HPDE6-E6E7 (cell line): Measurements from ENCODE around the gene TUBG2.

ENCODE experiments used
- DNase-seq: peaks from one replicate; pipeline ENCODE4 v3.0.0; 2011; ENCODE audit warnings: missing footprints; ENCODE audit errors: extremely low spot score

TUBG2 gene

DNA sequence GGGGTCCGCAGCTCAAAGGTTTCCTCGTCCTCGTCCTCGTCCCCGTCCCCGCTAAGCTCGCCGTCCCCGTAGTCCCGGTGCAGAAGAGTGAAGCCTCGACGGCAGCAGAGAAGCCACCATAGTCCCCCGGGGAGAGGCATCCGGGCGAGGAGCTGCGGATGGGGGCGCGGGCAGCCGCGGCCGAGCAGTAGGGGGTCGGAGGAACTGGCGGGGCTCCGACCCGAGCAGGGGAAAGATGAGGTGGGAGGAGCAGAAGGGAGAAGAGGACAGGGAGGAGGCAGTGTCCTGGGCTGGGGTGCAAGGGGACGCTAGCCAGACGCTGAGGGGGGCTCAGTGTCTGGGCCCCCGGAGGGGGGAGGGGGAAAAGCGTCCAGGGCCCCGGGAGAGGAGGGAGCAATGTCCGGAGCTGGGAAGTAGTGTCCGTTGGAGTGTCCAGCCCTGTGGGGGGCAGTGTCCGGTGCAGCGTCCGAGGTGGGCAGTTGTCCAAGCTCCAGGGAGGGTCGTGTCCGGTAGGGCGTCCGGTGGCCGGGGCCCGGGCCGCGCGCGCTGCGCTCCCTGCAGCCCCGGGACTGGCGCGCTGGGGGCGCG, 17.4 kb downstream of the TUBG2 start, which contains the start of gene PLEKHH3:
PLEKHH3 (minus strand) TSS at position 571 of the 588 bp plus-strand sequence; CDS start at position 140, 431 bp downstream.
- no peak for DNase-seq

DNA sequence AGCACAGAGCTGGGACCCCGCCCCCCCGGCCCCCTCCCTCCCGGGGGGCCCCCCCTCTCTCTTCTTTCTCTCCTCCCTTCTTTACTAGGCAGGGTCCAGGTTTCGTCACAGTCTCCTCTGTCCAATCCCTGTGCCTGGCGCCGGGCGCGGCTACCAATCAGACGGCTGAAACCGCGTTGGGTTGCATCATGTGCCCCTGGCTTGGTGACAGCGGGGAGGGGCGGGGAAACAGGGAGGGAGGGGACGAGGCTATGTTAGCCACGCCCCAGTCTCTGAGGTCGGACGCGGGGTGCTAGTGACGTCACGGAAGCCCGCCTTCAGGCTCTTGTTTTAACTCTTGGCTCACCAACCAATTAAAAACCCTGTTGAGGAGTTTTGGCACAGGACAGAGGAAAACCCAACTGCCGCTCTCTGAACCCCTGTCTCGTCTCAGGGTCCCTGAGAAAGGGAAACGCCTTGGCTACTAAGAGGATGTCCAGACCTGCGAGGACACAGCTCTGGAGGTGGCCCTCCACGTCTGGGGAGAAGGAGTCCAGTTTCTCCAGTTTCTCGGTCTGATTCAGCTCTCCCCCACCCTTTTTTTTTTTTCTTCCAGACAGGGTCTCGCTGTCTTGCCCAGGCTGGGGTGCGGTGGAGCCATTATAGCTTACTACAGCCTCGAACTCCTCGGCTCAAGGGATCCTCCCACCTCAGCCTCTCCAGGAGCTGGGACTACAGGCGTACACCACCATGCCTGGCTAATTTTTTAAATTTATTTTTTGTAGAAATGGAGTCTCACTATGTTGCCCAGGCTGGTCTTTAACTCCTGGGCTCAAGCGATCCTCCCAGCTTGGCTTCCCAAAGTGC, 18.2 kb downstream of the TUBG2 start:
- DNase-seq, result peak; percentile 98

DNA sequence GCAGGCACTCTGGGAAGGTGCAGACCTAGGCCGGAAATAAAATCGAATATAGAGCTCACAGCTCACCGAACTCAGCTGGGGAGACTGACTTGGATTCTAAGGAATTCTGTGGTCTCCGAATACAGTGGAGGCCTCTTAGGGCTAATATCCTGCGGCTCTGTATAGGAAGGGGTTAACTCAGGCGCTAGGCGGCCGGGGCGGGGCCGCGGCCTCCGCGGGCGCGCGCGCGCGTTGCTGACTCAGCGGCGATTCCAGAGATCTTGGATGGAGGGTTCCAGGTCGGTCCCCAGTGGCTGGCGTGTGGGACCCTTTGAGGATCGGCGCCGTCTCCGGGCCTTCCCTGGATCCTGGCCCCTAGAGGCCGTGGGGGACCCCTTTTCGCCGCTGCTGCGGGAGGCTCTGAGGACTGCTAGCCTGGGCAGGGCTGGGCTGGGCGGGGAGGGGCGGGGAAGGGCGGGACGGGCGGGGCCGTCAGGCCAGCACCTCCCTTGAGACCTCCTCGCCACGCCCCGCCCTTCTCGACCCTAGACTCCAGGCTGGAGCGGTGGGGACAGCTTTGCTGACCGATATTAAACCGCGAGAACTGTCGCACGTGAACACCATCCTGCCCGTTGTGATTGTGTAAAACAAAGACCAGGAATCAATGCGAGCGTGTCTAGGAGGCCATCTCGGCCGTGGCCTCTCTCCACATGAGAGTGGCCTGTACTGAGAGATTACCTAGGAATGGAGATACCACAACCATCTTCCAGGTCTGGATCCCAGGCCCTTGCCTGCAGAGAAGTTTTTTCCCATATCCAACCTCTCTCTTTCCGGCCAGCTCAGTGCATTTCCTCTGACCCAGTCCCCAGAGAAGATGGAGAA, 19.1 kb downstream of the TUBG2 start:
- DNase-seq, result peak; percentile 76

DNA sequence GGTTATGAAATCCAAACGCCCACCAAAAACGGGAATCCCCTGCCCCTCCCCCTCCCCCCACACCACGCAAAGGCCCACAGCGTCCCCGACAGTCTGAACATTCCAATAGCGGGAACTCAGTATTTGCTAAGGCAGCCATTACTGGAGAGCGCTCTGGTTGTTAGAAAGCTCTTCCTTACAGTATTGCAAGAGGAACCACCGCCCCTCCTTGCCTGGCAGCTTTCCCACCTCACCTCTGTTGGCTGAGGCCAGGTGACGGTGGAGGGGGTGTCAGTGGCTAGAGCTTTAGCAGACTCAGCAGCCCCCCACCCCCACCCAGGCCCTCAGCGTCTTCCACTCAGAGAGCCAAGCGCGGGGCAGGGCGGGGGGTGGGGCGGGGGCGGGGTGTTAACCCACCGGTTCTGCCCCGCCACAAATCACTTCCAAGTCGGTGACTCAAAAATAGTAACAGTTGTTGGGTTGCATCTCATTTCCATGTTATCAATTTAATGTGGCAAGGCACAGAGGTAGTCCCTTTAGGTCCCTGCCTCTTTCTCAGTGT, 19.9 kb downstream of the TUBG2 start:
- no peak for DNase-seq

DNA sequence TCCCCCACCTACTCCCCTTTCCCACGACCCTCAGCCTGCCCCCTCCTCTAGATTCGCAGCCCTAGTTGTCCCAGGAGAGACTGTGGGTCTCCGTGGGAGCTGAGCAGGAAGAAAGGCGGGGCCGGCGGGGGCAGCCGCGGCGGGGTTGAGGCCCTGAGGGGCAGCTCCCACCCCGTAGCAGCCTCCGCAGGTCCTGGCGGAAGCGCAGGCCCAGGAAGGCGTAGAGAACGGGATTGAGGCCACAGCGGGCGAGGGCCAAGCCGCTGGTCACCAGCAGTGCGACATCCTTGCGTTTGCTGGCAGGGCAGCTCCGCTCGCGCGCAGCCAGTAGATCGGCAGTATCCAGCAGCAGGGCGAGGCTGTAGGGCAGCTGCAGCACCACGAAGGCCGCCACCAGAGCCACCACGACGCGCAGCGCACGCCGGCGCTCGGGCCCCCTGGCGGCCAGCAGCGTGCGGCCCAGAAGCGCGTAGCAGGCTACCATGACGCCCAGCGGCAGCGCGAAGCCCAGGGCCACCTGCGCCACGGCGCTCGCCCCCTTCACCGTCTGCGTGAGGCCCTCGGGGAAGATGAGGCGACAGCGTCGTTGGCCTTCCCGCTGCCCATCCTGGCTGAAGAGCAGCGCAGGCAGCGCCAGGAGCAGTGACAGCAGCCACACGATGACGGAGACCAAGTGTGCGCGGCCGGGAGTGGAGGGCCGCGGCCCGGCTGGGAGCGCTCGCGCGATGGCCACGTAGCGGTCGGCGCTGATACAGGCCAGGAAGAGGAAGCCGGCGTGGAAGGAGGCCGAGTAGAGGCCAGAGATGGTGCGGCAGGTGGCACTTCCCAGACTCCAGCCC, 20.6 kb downstream of the TUBG2 start:
- peak; percentile 80 for DNase-seq

DNA sequence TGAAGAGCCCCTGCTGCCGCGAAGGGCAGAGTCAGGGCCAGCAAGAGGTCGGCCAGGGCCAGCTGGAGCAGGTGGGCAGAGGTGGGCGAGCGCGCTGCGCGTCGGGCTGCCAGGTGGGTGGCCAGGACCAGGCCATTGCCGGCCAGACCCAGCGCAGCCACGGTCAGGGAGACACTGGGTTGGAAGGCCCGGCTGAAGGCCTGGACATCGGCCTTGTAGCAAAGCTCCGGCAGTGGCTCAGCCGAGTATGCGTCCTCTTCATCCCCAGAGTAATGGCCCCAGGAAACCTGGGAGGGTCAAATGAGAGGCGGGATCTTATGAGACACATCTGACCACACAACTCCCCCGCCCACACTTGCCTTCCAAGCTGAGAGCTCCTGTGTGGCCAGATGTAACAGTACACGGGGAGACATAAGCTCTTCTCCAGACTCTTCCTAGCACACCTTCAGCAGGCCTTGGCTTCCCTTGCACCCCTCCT, 21.3 kb downstream of the TUBG2 start:
- DNase-seq, result no peak

DNA sequence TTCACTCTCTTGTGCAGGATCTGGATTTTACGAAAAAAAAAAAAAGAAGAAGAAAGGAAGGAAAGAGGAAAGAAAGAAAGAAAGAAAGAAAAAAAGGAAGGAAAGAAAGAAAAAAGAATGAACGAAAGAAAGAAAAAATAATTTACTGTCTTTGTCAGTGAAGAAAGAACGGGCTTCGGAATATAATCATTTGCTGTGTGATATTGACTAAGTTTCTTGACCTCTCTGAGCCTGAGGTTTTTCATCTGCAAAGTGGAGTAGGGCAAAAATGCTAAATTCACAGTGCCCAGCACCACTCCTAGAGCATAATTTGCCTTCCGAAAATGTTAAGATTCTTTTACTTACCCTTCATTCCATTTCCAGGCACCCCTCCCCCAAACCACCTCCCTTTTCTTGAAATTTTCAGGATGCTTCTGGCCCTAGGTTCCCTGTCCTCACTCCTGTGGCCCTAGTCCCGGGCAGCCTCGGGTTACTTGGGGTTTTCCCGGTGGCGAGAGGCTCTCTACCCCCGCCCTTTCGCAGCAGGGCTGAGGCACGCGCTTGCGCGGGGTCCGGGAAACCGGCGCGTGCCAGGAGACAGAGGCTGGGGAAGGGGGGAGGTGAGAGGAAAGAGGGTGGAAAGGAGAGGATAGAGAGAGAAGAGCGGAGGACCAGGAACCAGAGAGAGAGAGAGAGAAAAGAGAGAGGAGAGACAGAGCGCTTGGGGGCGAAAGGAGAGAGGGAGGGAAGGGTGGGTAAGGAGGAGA, 23.1 kb downstream of the TUBG2 start, which contains the start of gene CNTNAP1:
CNTNAP1 (plus strand) TSS at position 556 of the 746 bp plus-strand sequence. CDS start 299 bp downstream, outside the sequence.
- no peak for DNase-seq

DNA sequence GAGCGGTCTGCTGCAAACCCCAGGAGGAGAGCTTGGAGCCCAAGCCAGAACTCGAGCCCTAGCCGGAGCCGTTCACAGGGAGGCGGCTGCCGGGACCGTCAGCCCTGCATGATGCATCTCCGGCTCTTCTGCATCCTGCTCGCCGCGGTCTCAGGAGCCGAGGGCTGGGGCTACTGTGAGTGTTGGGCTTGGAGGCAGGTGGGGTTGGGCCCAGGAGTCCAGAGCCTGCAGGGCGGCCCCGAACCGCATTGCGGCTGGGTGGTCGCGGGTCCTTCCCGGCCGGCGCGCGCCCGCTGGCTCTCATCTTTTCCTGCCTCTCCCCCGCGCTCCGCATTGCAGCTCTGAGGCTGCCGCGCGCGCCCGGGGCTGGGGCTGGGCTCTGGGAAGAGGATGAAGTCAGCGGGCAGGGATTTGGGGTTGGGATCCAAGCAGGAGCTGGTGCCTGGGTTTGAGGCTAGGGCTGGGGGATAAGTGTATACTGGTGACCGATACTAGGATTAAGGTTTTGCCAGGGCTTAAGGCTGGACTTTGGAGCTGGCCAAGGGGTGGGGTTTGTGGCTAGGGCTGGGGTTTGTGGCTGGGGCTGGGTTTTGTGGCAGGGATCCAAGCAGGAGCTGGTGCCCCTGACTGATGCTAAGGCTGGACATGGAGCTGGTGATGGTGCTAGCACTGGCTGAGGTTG, 23.8 kb downstream of the TUBG2 start:
- no peak for DNase-seq

DNA sequence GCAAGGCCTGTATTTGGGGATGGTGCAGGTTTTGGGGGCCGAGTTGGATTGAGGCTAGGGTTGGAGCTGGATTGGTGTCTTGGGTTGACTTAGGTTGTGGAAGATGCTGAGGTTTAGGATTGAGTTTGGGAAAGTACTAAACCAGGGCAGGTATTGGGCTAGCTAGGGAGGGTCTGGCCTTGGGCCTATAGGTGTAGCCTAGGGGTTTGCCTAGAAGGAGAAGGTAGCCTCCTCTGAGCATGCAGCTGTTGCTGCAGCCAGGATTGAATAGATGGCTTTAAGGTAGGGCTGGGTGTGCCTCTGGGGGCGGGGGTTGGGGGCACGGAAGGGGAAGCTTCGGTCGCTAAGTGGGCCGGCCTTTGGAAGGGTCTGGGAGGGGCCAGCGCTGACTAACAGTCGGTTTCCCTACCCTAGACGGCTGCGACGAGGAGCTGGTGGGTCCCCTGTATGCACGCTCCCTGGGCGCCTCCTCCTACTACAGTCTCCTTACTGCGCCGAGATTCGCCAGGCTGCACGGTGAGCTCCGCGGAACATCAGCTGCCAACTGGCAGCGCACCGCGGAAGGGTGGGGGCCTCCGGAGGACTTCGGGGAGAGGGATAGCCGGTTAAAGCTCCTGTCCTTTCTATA, 24.4 kb downstream of the TUBG2 start:
- DNase-seq, result no peak

DNA sequence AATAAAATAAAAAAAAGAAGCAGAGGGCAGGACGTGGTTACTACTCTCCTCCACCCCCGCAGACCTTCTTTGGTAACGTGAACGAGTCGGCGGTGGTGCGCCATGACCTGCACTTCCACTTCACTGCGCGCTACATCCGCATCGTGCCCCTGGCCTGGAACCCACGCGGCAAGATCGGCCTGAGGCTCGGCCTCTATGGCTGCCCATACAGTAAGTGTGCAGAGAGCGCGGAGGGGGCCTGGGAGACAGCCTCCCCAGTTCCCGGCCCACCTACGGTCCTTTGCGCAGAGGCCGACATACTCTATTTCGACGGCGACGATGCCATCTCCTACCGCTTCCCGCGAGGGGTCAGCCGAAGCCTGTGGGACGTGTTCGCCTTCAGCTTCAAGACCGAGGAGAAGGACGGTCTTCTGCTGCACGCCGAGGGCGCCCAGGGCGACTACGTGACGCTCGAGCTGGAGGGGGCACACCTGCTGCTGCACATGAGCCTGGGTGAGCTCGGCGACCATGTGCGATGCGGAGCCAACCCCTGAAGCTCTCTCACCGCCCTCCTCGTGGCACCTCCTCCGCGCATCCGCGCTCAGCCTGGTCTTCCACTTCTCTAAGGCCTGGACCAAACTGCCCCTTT, 26.0 kb downstream of the TUBG2 start:
- DNase-seq, result no peak

DNA sequence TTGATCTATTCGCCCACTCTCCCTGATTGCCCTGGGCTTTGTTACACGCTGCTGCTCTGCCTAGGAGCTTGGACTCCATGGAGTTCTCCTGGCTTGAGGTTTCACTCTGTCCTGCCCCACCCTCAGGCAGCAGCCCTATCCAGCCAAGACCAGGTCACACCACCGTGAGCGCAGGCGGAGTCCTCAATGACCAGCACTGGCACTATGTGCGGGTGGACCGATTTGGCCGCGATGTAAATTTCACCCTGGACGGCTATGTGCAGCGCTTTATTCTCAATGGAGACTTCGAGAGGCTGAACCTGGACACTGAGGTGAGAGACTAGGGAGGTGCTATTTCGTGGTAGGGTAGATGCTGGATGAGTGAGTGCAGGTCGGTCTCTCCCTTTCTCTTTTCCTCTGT, 26.7 kb downstream of the TUBG2 start:
- DNase-seq, result no peak

DNA sequence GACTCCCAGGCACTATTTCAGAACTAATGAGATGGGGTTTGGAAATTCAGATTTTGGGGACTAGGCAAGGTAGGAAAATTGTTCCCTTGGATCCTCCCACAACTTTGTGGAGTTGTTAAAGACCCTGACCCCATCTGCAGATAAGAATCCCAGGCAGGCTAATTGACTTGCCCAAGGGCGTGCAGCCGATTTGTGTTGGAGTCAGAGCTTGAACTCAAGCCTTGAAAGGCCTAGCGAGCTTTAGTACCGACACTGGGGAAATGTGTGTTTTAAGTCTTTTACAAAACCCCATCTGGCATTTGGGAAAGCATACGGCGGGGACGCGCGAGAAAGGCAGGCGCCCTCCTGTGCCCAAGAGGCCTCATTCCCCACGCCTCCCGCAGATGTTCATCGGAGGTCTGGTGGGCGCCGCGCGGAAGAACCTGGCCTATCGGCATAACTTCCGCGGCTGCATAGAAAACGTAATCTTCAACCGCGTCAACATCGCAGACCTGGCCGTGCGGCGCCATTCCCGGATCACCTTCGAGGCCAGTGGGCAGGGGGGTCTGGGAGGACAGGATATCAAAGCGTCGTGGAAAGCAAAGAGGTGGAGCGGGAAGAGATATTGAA, 27.5 kb downstream of the TUBG2 start:
- no peak for DNase-seq

DNA sequence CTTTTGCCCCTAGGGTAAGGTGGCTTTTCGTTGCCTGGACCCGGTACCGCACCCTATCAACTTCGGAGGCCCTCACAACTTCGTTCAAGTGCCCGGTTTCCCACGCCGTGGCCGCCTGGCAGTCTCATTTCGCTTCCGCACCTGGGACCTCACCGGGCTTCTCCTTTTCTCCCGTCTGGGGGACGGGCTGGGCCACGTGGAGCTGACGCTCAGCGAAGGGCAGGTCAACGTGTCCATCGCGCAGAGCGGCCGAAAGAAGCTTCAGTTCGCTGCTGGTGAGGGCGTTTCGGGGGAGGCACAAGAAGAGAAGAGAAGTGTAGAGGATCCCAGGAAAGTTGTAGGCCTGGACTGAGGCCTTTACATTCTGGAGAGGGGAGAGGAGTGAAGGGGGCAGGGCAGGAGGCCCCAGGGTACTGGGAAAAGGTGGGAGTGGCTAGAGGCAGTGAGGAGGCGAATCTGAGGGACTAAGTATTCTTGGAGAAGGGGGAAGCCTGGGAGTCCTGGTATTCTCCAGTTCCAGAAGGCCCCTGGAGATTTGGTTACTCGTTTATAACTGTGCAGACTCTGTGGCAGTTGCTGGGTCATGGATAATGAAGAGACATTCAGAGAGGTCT, 28.7 kb downstream of the TUBG2 start:
- DNase-seq, result no peak

DNA sequence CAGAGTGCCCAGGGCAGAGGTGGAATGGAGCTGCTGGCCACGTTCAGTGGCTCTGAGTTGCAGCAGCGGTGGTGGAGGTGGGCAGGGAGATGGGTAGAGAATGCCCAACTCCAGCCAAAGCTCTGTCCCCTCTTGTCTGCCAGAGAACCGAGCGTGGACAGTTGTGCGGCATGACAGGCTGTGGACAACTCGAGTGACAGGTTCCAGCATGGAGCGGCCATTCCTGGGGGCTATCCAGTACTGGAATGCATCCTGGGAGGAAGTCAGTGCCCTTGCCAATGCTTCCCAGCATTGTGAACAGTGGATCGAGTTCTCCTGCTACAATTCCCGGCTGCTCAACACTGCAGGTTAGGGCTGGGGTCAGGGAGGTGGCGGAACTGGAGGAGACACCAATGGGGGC, 31.5 kb downstream of the TUBG2 start:
- no peak for DNase-seq

DNA sequence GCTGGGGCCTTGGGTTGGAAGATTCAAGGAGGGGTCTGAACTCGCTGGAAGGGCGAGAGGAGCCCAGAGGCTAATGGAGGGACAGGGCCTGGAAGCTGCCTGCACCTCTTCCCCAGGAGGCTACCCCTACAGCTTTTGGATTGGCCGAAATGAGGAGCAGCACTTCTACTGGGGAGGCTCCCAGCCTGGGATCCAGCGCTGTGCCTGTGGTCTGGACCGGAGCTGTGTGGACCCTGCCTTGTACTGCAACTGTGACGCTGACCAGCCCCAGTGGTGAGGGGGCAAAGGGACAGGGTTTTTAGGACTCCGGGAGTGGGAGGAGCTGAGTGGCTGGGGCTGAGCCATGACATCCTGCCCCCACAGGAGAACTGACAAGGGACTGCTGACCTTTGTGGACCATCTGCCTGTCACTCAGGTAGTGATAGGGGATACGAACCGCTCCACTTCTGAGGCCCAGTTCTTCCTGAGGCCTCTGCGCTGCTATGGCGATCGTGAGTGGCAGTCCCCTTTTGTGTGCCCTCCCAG, 32.0 kb downstream of the TUBG2 start:
- DNase-seq, result no peak

DNA sequence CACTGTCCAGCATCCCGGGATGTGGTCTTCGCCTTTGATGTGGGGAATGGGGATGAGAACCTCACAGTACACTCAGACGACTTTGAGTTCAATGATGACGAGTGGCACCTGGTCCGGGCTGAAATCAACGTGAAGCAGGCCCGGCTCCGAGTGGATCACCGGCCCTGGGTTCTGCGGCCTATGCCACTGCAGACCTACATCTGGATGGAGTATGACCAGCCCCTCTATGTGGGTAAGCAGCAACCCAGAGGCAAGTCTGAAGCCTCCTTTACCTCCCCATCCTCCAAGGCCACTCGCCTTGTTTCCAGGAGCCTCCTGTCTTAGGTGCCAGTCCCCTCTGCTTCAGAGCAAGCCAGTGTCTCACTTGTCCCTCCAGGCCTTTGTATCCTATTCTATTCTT, 33.4 kb downstream of the TUBG2 start:
- DNase-seq, result no peak

DNA sequence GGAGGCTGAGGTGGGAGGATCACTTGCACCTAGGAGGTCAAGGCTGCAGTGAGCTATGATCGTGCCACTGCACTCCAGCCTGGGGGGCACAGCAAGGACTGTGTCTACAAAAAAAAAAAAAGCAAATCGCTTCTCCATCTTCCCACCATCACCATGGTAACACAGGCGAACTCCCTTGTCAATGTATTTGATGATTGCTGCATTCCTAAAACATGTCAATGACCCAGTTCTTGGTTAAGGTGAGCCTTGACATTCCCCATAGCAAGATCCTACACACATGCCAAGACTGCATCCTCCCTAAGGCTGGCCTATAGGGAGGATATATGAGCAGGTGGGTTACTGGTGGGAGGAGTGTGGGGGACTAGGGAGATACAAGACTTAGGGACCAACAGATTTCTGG, 35.4 kb downstream of the TUBG2 start:
- no peak for DNase-seq
